ENCODE measurements around the gene ATP8A2.

GRCh38 chr13:26054896-26055295, 683.1 kb downstream of the ATP8A2 start:
- no peak for TF ChIP-seq ZC3H4 (CRISPR knock-in tag; IDR thresholded peaks at IDR 0.05; ENCODE audit: borderline replicate concordance)
- TF ChIP-seq CTCFL (IDR thresholded peaks at IDR 0.05; ENCODE audit: borderline replicate concordance, insufficient read depth, low read depth, low read length, poor library complexity, severe bottlenecking): no peak

Measured in K562 (cell line).